WTC11 (cell line): Measurements from ENCODE around the gene HIVEP2. TPM values are rescaled to one million over a fixed set of nuclear protein-coding genes. Genes with fewer than 3 reads are reported as not detected.

Source experiments
- ATAC-seq: fragments of 200-7000 bp; cut with Tn5 transposase; 2 replicates; pipeline ENCODE4 v1.10.0; 2021; ENCODE audit warnings: mild to moderate bottlenecking, moderate library complexity
- CTCF ChIA-PET: fragments of 300-600 bp; sonication (Branson Sonifier 250); formaldehyde crosslinking; loops from one replicate; lab custom pipeline; 2021; ENCODE audit warnings: antibody characterized with exemption; lab: Charles Lee
- POLR2A ChIA-PET: fragments of 350-600 bp; sonication (Branson Sonifier 250); formaldehyde crosslinking; loops from one replicate; lab custom pipeline; 2021; ENCODE audit warnings: antibody characterized with exemption; lab: Charles Lee
- DNase-seq: peaks from one replicate; pipeline ENCODE4 v3.0.0; 2021; ENCODE audit warnings: low spot score
- H3K27ac Mint-ChIP-seq: 2 replicates; pipeline ENCODE4 v1.8.0; 2021; ENCODE audit warnings: mixed read lengths
- H3K27me3 Mint-ChIP-seq: 2 replicates; pipeline ENCODE4 v1.8.0; 2021; ENCODE audit warnings: low read depth, mild to moderate bottlenecking, moderate library complexity, mixed read lengths
- H3K36me3 Mint-ChIP-seq: 2 replicates; pipeline ENCODE4 v1.8.0; 2021; ENCODE audit warnings: mixed read lengths
- H3K4me1 Mint-ChIP-seq: 2 replicates; pipeline ENCODE4 v1.8.0; 2022; ENCODE audit warnings: mixed read lengths
- H3K4me3 Mint-ChIP-seq: 2 replicates; pipeline ENCODE4 v1.8.0; 2021; ENCODE audit warnings: mild to moderate bottlenecking, moderate library complexity, mixed read lengths
- H3K9me3 Mint-ChIP-seq: 2 replicates; pipeline ENCODE4 v1.8.0; 2021; ENCODE audit warnings: mixed read lengths
- AFF4 ChIP-seq: sonication (generic); formaldehyde crosslinking; IDR thresholded peaks from 2 replicates; pipeline ENCODE4 v1.8.1; 2023; ENCODE audit warnings: mild to moderate bottlenecking, missing genetic modification reagents, borderline replicate concordance
- AR ChIP-seq: fragments of 250-450 bp; sonication (Bioruptor Pico); IDR thresholded peaks from 2 replicates; pipeline ENCODE4 v1.9.0; 2021; ENCODE audit warnings: mild to moderate bottlenecking
- ATF3 ChIP-seq: sonication (generic); formaldehyde crosslinking; conservative IDR thresholded peaks from 2 replicates; pipeline ENCODE4 v1.8.1; 2022; ENCODE audit warnings: mild to moderate bottlenecking, missing genetic modification reagents
- FOXJ3 ChIP-seq: sonication (generic); formaldehyde crosslinking; IDR thresholded peaks from 2 replicates; pipeline ENCODE4 v1.9.0; 2021; ENCODE audit warnings: missing genetic modification reagents, mild to moderate bottlenecking, borderline replicate concordance
- MYBL2 ChIP-seq: sonication (generic); formaldehyde crosslinking; IDR thresholded peaks from 2 replicates; pipeline ENCODE4 v1.8.1; 2023; ENCODE audit warnings: mild to moderate bottlenecking, moderate library complexity, missing genetic modification reagents
- PRDM15 ChIP-seq: sonication (generic); formaldehyde crosslinking; IDR thresholded peaks from 2 replicates; pipeline ENCODE4 v1.8.0; 2022; ENCODE audit warnings: missing genetic modification reagents
- RORB ChIP-seq: fragments of 250-450 bp; sonication (Bioruptor Pico); IDR thresholded peaks from 2 replicates; pipeline ENCODE4 v1.9.0; 2021; ENCODE audit warnings: mild to moderate bottlenecking
- SMAD3 ChIP-seq: sonication (generic); formaldehyde crosslinking; IDR thresholded peaks from 2 replicates; pipeline ENCODE4 v1.8.0; 2022; ENCODE audit warnings: missing genetic modification reagents, mild to moderate bottlenecking, borderline replicate concordance
- SP1 ChIP-seq: sonication (generic); formaldehyde crosslinking; conservative IDR thresholded peaks from 2 replicates; pipeline ENCODE4 v1.8.1; 2022; ENCODE audit warnings: missing genetic modification reagents
- TEAD1 ChIP-seq: sonication (generic); formaldehyde crosslinking; IDR thresholded peaks from 2 replicates; pipeline ENCODE4 v1.8.0; 2022; ENCODE audit warnings: mild to moderate bottlenecking, missing genetic modification reagents
- ZBTB21 ChIP-seq: sonication (generic); formaldehyde crosslinking; IDR thresholded peaks from 2 replicates; pipeline ENCODE4 v1.8.1; 2023; ENCODE audit warnings: mild to moderate bottlenecking, missing genetic modification reagents, borderline replicate concordance
- ZNF138 ChIP-seq: sonication (generic); formaldehyde crosslinking; conservative IDR thresholded peaks from 2 replicates; pipeline ENCODE4 v1.8.1; 2022; ENCODE audit warnings: mild to moderate bottlenecking, moderate library complexity, missing genetic modification reagents
- ZNF219 ChIP-seq: sonication (generic); formaldehyde crosslinking; IDR thresholded peaks from 2 replicates; pipeline ENCODE4 v1.8.0; 2023; ENCODE audit warnings: missing genetic modification reagents, mild to moderate bottlenecking, borderline replicate concordance
- ZNF416 ChIP-seq: fragments of 250-450 bp; sonication (Bioruptor Pico); IDR thresholded peaks from 2 replicates; pipeline ENCODE4 v1.9.0; 2021; ENCODE audit warnings: mild to moderate bottlenecking, inconsistent platforms
- total RNA-seq: library from RNA; stranded (reverse); gene quantifications from 3 replicates; pipeline ENCODE4 v1.2.3, GENCODE V29; 2021

The HIVEP2 gene
- total RNA-seq, 1 experiment from 2014 or later = 11.5 TPM

GRCh38 chr6:142968601-142969000, 23.6 kb upstream of the HIVEP2 start:
- no peak overlapping the region for H3K4me3 Mint-ChIP-seq
- H3K9me3 Mint-ChIP-seq = peaks cover 3% of the 10 kb centered on the region; the same call in 1 of the 2 replicates
- H3K36me3 Mint-ChIP-seq = no peaks in the 10 kb centered on the region
- no peaks in the 10 kb centered on the region for H3K27me3 Mint-ChIP-seq
- no peak for ATAC-seq
- no peak overlapping the region for H3K27ac Mint-ChIP-seq
- DNase-seq = no peak
- H3K4me1 Mint-ChIP-seq = no peaks in the 10 kb centered on the region
- CTCF ChIA-PET = no interaction called here
- POLR2A ChIA-PET = no interaction called here
- TF ChIP-seq ZNF416 (CRISPR knock-in tag) = no peak
- no peak for TF ChIP-seq RORB
- TF ChIP-seq ATF3 (CRISPR knock-in tag) = no peak
- TF ChIP-seq PRDM15 (CRISPR knock-in tag) = no peak

- ChIA-PET POLR2A (no interaction called here), CTCF (no interaction called here)
- no peak overlapping the region for H3K4me3 Mint-ChIP-seq
- ATAC-seq (no peak), DNase-seq (no peak)
- no peaks in the 10 kb centered on the region for H3K36me3 Mint-ChIP-seq
- H3K9me3 Mint-ChIP-seq = peaks cover 3% of the 10 kb centered on the region; the same call in 1 of the 2 replicates
- no peak for TF ChIP-seq ZNF219 (CRISPR knock-in tag)
- TF ChIP-seq AR = no peak
- TF ChIP-seq AFF4 (CRISPR knock-in tag) = no peak
- TF ChIP-seq ZNF138 = no peak
- no peak for TF ChIP-seq SMAD3 (CRISPR knock-in tag)
- no peak for TF ChIP-seq FOXJ3
- no peak for TF ChIP-seq TEAD1
- TF ChIP-seq ZBTB21 = no peak
- TF ChIP-seq SP1 (CRISPR knock-in tag) = no peak
- TF ChIP-seq MYBL2 (CRISPR knock-in tag) = no peak
- no peak overlapping the region for H3K27ac Mint-ChIP-seq
- no peaks in the 10 kb centered on the region for H3K27me3 Mint-ChIP-seq
- H3K4me1 Mint-ChIP-seq = no peaks in the 10 kb centered on the region
Measured at GRCh38 chr6:142966294-142966693, 21.3 kb upstream of the HIVEP2 start.
